DOHH2 (cell line): ENCODE results near the gene MTFR1L.

Experiments
- CTCF ChIP-seq: fragments of 200-600 bp; sonication (generic); IDR thresholded peaks from one replicate; pipeline ENCODE4 v1.5.1; 2014; ENCODE audit warnings: antibody characterized with exemption, mild to moderate bottlenecking, low read depth, low read length; ENCODE audit not compliant: poor library complexity, severe bottlenecking
- EZH2phosphoT487 ChIP-seq: fragments of 200-600 bp; sonication (generic); IDR thresholded peaks from 2 replicates; pipeline ENCODE4 v1.6.1; 2017; ENCODE audit warnings: borderline replicate concordance, mild to moderate bottlenecking, antibody characterized with exemption, low read length, moderate library complexity, mixed read lengths

GRCh38 chr1:25813071-25813733, 6.6 kb upstream of the MTFR1L start:
- TF ChIP-seq CTCF (no peak), EZH2phosphoT487 (no peak)
